Mucosa of descending colon (tissue), 3 donors: ENCODE data around the gene ABLIM2. TPM values are rescaled to one million over a fixed set of nuclear protein-coding genes. Genes with fewer than 3 reads are reported as not detected.

ENCODE experiments used
- ATAC-seq: fragments of 200-7000 bp; cut with Tn5 transposase; one replicate; pipeline ENCODE4 v1.9.1; 2020; ENCODE audit warnings: mild to moderate bottlenecking, moderate library complexity
- DNase-seq, 3 donors: peaks; one replicate each; pipeline ENCODE4 v3.0.0-alpha.2; 2020
- H3K36me3 ChIP-seq: fragments of 200-600 bp; one replicate; pipeline ENCODE4 v1.8.0; 2021; ENCODE audit warnings: low read depth, mild to moderate bottlenecking
- H3K4me1 ChIP-seq: fragments of 200-600 bp; one replicate; pipeline ENCODE4 v1.8.0; 2021; ENCODE audit warnings: low read depth, mild to moderate bottlenecking
- H3K4me3 ChIP-seq: fragments of 200-600 bp; one replicate; pipeline ENCODE4 v1.8.0; 2021; ENCODE audit warnings: mild to moderate bottlenecking
- H3K9me3 ChIP-seq: fragments of 200-600 bp; one replicate; pipeline ENCODE4 v1.8.0; 2021; ENCODE audit warnings: mild to moderate bottlenecking
- intact Hi-C, 2 donors: fragments of 100-400 bp; cut with DNase I in 1 of 2; cut with micrococcal nuclease in 1 of 2; formaldehyde crosslinking; loops; one replicate each; pipeline versions ENCODE4 v1.11.0 to v1.11.1; 2022; cut with DNase I, micrococcal nuclease
- total RNA-seq, 3 donors: library from RNA; stranded (reverse); fragmentation: NEBNext Ultra II Directional in 2 of 3; extraction: Animal tissue kit (Norgen Biotek cat#: 25700) in 2 of 3; gene quantifications; one replicate each; pipeline versions ENCODE4 v1.2.1 to v1.2.4, GENCODE V29; 2021 to 2023
- TF ChIP-seq, protein P1 (sequence below): fragments of 200-600 bp; IDR thresholded peaks from one replicate; pipeline ENCODE4 v1.8.0; 2022; ENCODE audit warnings: antibody characterized with exemption, mild to moderate bottlenecking
- donor health status: DM: no; HTN: no; CAD: no; lungs with moderate emphysema.
- donor health status: DM: no; HTN: no; CAD: no.
- donor health status: DM: no; HTN: yes; CAD: no.

Gene ABLIM2
- total RNA-seq, 3 donors from 2014 or later, result 15.0 to 15.8 (median 15.5) TPM

DNA sequence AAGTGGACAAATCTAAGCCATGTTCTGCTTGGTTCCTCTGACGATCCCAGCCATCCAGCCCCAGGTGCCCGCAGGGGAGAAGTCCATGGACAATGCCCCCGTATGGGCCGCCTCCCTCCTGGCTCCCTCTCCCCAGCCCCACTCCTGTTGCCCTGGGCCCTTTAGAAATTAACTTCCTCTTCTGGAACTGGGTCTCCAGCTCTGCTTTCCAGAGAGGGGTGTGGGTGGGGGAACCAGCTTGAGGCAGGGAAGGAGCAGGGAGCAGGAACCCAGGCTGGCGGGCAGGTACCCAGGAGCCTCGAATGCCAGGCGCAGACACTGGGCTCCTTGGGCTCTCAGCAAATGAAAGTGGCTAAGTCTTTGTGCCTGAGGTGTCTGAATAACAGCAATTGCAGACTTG, 12.7 kb upstream of the ABLIM2 start:
- intact Hi-C loops, result no loop called here
- DNase-seq (no peak), ATAC-seq (no peak)
- TF ChIP-seq, protein P1, sequence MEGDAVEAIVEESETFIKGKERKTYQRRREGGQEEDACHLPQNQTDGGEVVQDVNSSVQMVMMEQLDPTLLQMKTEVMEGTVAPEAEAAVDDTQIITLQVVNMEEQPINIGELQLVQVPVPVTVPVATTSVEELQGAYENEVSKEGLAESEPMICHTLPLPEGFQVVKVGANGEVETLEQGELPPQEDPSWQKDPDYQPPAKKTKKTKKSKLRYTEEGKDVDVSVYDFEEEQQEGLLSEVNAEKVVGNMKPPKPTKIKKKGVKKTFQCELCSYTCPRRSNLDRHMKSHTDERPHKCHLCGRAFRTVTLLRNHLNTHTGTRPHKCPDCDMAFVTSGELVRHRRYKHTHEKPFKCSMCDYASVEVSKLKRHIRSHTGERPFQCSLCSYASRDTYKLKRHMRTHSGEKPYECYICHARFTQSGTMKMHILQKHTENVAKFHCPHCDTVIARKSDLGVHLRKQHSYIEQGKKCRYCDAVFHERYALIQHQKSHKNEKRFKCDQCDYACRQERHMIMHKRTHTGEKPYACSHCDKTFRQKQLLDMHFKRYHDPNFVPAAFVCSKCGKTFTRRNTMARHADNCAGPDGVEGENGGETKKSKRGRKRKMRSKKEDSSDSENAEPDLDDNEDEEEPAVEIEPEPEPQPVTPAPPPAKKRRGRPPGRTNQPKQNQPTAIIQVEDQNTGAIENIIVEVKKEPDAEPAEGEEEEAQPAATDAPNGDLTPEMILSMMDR, result no peak
- H3K9me3 ChIP-seq, result peaks cover 6% of the 10 kb centered on the region
- H3K4me1 ChIP-seq, result no peaks in the 10 kb centered on the region
- H3K36me3 ChIP-seq, result no peaks in the 10 kb centered on the region
- no peak overlapping the region for H3K4me3 ChIP-seq

DNA sequence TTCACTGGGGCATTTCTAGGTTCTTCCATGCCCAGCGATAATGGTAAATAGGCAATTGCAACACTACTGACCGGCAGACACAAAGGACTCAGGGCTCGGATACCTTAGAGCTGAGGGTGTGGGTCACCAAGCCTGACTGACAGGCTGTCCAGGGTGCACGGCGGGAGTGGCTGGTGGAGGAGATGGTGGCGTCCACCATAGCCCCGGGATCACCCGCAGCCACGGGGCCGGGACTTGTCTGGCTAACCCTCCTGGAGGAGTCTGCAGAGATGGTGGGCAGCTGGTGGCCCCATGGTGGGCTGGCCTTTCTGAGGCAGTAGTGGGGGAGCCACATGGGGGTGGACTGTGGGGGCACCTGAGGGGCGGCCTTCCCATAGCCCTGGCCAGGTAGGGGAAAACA, 11.7 kb upstream of the ABLIM2 start:
- TF ChIP-seq, protein P1, result no peak
- no peaks in the 10 kb centered on the region for H3K4me1 ChIP-seq
- peaks cover 6% of the 10 kb centered on the region for H3K9me3 ChIP-seq

DNA sequence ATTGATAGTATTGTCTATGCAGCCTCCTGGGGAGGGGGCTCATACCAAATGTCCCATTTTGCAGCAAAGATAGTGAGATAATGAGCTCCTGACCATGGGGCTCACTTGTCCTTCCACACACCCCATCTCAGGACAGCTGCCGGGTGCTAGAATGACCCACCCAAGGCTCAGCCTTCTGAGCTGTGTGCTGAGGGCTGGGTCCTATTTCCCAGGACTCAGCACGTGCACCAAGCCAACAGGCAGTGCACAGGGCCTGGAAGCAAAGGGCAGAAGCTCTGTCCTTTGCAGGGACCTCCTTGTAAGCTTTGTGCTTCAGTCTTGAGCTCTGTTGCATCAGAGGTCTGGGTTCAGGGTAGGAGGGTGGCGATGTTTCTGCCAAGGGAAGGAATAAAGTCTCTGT, 11.2 kb upstream of the ABLIM2 start:
- no peaks in the 10 kb centered on the region for H3K4me1 ChIP-seq
- TF ChIP-seq, protein P1, result no peak
- intact Hi-C loops, result no loop called here
- H3K9me3 ChIP-seq, result peaks cover 6% of the 10 kb centered on the region
- no peak overlapping the region for H3K4me3 ChIP-seq
- no peaks in the 10 kb centered on the region for H3K36me3 ChIP-seq
- DNase-seq, result no peak
- ATAC-seq, result no peak

More for the DNA sequence above, 11.7 kb upstream of the ABLIM2 start:
- intact Hi-C loops, result no loop called here
- no peak for DNase-seq
- no peaks in the 10 kb centered on the region for H3K36me3 ChIP-seq
- H3K4me3 ChIP-seq, result no peak overlapping the region
- no peak for ATAC-seq

DNA sequence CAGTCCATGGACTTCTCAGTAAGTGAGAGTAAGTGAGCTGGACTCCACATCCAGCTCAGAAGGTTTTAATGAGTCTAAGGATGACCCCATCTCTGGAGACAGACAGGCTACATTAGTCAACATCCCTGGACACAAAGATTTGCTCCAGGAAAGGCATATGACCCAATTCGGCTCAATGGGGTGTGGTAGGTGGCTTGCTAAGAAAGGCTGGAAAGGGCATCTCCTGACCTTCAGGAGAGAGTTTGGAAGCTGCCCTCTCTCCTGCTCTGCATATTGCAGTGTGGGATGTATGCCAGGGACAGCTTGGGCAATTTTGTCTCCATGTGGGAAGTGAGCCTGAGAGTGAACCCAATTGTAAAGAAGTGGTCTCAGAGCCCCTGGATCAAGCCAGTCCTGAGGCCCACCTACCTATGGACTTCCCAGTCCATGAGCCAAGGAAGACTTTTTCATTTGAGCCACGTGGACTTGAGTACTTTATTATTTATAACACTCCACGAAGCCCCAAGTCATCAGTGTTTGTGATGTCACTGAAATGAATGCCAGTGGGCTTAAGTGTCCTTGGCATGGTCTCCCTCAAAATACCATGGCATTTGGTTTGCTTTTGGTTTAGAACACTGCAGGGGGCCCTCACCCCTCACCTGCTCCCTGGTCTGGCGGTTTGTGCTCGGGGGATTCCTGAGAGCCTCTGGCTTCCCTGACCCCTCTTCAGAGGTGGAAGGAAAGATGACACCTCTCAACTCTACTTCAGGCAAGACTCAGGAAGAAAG, 10.4 kb upstream of the ABLIM2 start:
- Histone ChIP-seq H3K4me3 (no peak overlapping the region), H3K4me1 (no peaks in the 10 kb centered on the region), H3K9me3 (peaks cover 6% of the 10 kb centered on the region), H3K36me3 (no peaks in the 10 kb centered on the region)
- TF ChIP-seq, protein P1, result no peak
- no peak for DNase-seq
- intact Hi-C loops, result no loop called here
- ATAC-seq, result no peak

- TF ChIP-seq, protein P1, result no peak
- H3K4me1 ChIP-seq, result no peaks in the 10 kb centered on the region
- H3K4me3 ChIP-seq, result no peak overlapping the region
- H3K9me3 ChIP-seq, result peaks cover 6% of the 10 kb centered on the region
- ATAC-seq (no peak), DNase-seq (no peak)
- H3K36me3 ChIP-seq, result no peaks in the 10 kb centered on the region
- intact Hi-C loops, result no loop called here
Observed at GRCh38 chr4:8168232-8168631, 9.6 kb upstream of the ABLIM2 start.

DNA sequence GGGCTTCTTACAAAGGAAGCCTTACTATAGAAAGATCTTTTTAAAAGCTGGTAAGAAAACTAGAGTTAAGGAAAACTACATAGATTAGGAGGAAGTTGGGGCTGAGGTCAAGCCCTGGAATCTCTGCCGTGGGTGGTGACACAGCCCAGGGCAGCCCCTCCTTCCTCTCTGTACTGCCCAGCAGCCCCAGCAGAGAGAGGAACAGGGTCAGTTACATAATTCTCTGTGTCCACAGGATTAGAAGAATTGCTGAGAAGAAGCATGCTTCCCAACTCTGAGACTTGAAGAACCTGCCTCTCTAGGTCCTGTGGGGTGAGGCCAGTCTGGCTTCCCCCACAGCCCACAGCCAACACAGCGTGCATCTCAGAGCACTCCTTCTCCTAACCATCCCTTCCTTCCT, 9.2 kb upstream of the ABLIM2 start:
- Histone ChIP-seq H3K36me3 (no peaks in the 10 kb centered on the region), H3K4me1 (no peaks in the 10 kb centered on the region), H3K9me3 (peaks cover 6% of the 10 kb centered on the region), H3K4me3 (no peak overlapping the region)
- ATAC-seq, result peak; percentile 39
- DNase-seq, result no peak
- intact Hi-C loops, result no loop called here
- TF ChIP-seq, protein P1, result no peak
